ENCODE measurements around the gene WNT7A.
A peak's percentile ranks its signal among the peaks of the same experiment; 100 is the strongest.
"Not testable (repeated sequence)": the region's sequence is repeated elsewhere in the genome, so short reads cannot be mapped to it uniquely, and the experiment has no call there.

The WNT7A gene

DNA sequence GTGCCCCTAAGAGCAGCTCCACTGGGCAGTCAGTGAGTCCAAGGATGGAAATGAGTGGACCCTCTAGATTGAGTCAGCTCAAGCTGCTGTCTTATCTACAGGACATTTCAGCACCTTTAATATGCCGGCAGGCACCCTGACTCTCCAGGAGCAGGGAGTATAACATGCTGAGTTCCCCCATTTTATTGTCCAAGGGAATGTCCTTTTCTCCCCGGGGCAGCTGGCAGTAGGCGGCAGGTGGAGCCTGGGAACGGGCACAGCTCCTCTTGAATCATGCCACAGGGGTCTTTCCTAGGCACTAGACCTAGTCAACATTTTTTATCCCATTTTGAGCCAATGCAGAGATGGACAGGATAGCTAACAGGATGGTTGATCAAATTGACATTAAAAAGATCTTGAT is 14.8 kb downstream of the WNT7A start:
- DNase-seq: no peak

DNA sequence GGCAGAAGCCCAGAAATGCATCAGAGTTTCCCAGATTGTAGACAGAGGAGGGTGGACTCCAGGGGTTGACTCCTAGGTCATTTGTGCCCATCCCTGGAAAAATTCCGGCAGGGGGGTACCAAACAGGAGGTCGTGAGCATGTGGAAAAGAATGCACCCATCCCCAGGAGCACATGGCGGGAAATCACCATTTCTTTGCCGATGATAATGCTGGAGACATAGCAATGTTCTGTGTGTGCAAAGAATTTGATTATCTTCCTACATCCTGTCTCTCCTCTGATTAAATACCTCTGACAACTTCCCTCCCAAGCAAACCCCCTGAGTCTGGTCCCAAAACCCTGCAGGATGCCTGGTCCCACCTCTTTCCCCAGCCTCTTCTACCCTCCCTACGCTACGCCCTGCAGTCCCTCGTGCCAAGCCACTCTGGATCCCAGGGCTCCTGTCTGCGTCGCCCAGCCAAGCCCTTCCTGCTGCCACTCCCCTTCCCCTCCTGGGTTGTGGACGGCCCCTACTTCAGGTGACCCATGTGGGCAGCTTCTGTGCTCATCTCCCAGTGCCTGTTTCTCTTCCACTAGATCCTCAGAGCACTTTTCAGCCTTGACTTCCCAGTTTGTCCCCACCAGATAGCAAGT is 15.8 kb downstream of the WNT7A start:
- no peak for DNase-seq

DNA sequence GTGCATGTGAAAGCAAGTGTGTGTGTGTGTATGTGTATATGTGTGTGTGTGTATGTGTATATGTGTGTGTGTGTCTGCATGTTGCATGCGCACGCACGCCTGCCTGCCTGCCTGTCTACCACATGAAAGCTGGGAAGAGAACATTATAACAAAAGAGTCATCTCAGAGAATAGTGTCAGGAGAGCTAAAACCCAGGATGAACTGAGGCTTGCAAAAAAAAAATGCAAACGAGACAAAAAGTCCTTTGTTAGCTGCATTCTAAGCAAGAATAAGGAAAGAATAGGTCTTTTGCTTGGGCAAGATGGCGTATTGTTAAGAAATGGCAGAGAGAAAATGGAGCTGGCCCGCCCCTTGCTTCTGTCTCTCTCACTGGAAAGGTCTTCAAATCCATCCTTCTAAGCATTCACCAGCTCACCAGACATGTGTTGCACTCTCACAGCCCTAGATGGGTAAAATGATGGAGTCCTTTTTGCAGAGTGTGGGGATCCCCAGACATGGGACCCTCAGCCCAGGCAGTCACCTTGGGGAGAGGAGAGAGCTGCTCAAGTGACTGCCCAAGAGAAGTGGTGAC is 16.4 kb downstream of the WNT7A start:
- no peak for DNase-seq

GRCh38 chr3:13861461-13861860 is 18.4 kb downstream of the WNT7A start:
- DNase-seq: no peak

- no peak for DNase-seq
These were observed 19.9 kb downstream of the WNT7A start for GRCh38 chr3:13860001-13860400.

- DNase-seq: peak; percentile 13
These were observed 20.9 kb downstream of the WNT7A start for GRCh38 chr3:13858768-13859520.

- DNase-seq: no peak
These were observed 22.0 kb downstream of the WNT7A start for GRCh38 chr3:13857702-13858380.

GRCh38 chr3:13856628-13857027 is 23.2 kb downstream of the WNT7A start:
- DNase-seq: not testable (repeated sequence)

DNA sequence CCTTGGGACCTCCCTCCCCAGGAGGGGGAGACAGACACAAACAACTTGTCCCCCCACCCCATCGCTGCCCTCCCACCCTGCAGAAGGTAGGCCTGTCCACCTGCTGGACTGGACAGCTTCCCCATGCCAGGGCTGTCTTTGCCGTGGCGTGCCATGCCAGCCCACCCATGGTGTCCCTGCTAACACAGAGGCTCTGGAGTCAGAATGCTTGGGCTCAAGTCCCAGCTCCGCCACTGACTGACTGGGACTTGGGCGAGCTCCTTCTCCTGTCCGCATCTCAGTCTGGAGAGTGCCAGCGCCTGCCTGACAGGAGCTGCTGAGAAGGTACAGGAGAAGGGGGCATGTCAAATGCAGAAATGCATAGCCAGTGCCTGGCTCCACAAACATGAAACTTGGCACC is 23.9 kb downstream of the WNT7A start:
- no peak for DNase-seq

DNA sequence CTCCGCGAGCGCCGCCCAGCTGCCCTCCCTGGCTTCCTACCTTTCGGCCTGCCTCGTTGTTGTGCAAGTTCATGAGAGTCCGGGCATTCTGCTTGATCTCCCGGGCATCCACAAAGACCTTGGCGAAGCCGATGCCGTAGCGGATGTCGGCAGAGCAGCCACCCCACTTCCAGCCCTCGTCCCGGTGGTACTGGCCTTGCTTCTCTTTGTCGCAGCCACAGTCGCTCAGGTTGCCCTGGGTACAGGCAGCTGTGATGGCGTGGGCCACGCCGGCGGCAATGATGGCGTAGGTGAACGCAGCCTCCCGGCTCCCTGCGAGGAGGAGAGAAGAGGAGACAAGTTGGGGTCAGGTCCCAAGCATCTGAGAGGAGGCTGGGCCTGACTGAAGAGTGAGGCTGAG is 25.4 kb downstream of the WNT7A start:
- DNase-seq: no peak

- DNase-seq: no peak
These were observed 25.9 kb downstream of the WNT7A start for GRCh38 chr3:13853978-13854296.

DNA sequence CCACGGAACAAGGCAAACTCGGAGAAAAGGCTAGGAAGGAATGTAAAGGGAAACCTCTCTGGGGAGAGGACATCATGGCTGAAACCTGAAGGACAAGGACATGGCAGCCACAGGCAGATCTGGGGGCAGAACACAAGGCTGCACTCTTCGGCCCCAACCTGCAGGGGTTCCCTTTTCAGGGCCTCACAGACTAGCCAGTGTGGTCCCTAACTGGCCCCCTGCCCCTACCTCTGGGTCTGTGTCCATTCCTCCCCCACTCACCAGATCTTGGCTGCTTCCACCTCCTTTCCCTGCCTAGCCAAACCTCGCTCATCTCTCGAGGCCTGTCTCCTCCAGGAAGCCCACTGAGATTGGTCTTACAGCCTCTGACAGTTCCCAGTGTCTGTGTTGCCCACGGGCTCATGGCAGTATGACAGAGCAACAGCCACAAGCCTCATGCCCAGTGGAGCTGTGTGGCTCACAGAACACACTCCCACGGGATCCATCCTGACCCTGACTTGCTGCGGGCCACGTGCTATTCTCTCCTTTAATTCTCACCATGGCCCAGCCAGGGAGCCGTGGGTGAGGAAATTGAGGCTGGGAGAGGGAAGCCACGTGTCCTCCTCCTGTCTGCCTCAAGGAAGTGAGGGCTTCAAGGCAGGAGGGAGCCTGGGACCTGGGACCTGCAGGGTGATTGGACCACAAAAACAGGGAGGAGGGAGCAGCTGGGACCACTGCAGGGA is 26.5 kb downstream of the WNT7A start:
- DNase-seq: no peak

- no peak for DNase-seq
These were observed 27.2 kb downstream of the WNT7A start for GRCh38 chr3:13852638-13853009.

DNA sequence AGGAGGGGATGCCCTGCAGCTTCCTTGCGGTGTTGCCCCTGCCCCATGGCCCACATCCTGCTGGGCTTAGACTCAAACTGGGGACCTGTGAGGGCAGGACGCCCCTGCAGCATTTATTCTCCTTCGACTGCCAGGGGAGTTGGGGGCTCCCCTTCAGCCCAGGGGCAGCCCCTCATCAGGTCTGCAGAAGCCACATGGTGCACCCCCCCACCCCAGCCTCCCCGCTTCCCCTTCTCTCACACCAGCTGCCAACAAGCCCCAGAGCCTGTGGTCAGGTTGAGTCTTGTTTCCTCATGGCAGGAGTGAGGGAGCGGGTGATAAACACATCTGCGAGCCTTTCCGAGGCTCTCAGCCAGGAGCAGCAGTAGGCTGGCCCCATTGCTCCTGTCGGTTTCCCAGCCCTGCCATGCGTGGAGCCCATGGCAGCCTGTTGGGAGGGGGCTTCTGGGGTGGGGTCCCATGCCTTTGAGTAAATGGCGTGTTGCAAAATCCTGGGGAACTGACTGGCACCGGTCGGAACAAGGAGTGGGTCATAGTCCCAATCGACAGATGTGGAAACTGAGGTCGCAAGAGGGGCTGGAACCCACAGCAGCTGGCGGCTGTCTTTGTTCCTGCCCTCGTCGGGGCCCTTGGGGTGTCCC is 27.8 kb downstream of the WNT7A start:
- no peak for DNase-seq

- no peak for DNase-seq
These were observed 28.6 kb downstream of the WNT7A start for GRCh38 chr3:13851091-13851849.

DNA sequence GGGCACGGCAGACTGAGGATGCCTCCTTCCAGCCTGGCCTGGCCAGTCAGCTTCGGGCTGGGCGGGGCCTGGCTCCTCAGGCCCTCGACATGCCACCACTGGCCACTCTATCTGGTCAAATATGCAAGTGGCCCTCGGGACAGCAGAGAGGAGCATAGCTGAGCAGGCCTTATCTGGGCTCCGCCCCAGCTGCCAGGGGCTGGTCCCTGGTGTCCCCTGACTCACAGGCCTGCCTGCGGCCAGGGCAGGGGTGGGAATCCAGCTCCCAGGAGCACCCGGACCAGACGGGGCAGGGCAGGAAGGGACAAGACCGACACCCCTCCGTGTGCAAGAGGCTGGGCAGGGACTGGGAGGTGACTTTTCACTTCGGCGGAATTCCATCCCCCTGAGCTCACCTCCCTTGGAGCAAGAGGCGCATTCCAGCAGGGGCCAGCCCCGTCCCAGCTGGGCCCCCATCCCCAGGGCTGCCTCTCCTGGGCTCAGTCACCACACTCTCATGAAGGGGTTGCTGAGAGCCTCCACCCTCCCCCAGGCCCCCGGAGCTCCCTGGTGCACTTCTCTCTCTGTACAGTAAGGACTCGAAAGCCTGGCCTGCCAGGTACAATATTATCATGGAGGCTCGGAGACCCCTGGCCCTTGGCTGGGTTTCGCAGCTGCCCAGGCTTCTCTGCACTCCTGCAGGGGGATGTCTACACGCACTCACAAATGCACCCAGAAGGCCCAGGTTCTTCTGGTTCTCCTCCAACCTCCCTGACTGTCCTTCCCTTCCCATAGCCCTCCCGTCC is 29.5 kb downstream of the WNT7A start:
- no peak for DNase-seq

DNA sequence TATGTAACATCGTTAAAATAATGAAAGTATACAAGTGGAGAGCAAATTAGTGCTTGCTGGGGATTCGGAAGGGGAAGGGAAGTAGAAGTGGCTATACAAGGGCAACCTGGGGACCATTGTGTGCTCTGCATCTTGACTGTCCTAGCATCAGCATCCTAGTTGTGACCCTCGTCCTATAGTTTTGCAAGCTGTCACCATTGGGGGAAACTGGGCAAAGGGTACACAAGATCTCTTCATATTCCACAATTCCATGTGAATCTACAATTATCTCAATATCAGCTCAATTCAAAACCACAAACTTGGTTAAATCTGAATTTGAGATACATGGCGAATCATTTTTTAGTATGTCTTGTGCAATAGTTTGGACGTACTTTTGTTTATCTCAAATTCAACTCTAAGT is 30.9 kb downstream of the WNT7A start:
- no peak for DNase-seq

- no peak for DNase-seq
These were observed 32.9 kb downstream of the WNT7A start for GRCh38 chr3:13846716-13847570.

GRCh38 chr3:13846238-13846637 is 33.6 kb downstream of the WNT7A start:
- DNase-seq: no peak

GRCh38 chr3:13845806-13846205 is 34.1 kb downstream of the WNT7A start:
- no peak for DNase-seq

All from NCI-H69 (cell line).